ENCODE data around the gene MDH2.
"Not testable (repeated sequence)": the region's sequence is repeated elsewhere in the genome, so short reads cannot be mapped to it uniquely, and the experiment has no call there.

Gene MDH2

DNA sequence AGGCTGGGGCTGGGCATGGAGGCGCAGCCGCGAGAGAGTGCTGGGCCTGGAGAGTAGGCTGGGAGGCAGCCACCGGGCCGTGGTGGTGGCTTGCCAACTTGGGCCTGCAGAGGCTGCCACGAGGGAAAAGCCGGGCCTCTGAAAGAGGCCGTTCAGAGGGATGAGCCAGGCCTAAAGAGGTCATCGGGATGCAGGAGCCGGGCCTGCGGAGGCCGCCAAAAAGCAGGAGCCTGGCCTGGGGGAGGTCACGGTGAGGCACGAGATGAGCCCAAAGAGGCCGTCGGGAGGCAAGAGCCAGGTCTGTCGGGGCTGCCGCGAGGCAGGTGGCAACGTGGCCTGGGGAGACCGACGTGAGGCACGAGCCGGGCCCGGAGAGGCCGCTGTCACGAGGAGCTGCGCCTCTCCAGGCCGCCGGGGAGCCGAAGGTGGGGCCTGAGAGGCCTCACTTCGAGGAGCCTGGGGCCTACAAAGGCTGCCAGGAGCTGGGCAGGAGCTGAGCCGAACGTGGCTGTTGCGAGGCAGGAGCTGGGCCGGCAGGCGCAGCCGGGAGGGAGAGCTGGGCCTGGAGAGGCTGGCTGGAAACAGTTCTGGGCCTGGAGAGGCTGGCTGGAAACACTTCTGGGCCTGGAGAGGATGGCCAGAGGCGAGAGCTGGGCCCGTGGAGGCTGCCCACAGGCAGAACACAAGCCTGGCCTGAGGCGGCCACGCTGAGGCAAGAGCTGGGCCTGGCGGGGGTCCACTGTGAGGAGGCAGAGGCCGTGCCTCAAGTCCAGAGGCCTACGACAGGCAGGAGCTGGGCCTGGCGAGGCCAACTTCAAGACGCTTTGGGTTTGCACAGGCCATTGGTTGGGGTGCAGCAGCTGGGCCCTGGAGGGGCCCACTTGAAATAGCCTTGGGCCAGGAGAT is 24.6 kb downstream of the MDH2 start:
- DNase-seq (ENCODE audit: low read depth) = no peak

DNA sequence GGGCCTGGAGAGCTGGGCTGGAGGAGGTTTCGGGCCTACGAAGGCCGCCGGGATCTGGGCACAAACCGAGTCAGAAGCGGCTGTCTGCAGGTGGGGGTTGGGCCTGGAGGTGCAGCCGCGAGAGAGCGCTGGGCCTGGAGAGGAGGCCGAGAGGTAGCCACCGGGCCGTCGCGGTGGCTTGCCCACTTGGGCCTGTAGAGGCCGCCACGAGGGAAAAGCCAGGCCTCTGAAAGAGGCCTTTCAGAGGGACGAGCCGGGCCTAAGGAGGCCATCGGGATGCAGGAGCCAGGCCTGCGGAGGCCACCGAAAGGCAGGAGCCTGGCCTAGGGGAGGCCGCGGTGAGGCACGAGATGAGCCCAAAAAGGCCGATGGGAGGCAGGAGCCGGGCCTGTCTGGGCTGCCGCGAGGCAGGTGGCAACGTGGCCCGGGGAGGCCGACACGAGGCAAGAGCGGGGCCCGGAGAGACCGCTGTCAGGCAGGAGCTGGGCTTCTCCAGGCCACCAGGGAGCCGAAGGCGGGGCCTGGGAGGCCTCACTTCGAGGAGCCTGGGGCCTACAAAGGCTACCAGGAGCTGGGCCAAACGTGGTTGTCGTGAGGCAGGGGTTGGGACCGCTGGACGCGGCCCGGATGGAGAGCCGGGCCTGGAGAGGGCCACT is 25.6 kb downstream of the MDH2 start:
- no peak for DNase-seq (ENCODE audit: low read depth)

DNA sequence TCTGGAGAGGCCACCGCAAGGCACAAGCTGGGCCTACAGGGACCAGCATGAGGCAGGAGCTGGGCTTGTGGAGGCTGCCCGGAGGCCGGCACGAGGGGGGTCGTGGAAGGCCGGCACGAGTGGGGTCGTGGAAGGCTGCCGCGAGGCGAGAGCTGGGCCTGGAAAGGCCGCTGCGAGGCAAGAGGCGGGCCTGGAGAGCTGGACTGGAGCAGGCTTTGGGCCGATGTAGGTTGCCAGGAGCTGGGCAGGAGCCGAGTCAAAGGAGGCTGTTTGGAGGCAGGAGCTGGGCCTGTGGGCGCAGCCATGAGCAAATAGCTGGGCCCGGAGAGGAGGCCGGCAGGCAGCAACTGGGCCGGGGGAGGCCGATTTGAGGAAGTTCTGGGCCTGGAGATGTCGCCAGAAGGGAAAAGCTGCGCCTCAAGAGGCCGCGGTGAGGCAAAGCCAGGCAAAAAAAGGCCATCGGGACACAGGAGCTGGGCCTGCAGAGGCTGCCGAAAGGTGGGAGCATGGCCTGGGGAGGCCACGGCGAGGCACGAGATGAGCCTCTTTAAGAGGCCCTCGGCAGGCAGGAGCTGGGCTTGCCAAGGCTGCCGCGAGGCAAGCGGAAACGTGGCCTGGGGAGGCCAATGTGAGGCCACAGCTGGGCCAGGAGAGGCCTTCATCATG is 26.5 kb downstream of the MDH2 start:
- no peak for DNase-seq (ENCODE audit: low read depth)

DNA sequence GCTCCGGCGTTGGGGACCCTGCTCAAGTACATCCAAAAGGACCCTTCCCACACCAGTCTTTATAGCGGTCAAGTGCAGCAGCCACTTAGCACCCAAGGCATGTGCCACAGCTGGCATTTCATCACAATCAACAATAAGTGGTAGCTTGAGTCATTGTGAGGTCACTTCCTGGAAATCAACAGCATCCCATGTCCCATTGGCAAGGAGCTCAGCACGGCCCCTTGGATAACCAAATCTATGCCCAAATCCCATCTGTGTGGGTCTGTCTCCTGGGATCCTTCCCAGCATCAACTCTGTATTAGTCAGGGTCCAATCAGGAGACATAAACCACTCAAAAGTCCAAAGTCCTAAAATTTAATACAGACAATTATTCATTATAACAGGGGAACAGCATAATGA is 27.1 kb downstream of the MDH2 start:
- no peak for DNase-seq (ENCODE audit: low read depth)

DNA sequence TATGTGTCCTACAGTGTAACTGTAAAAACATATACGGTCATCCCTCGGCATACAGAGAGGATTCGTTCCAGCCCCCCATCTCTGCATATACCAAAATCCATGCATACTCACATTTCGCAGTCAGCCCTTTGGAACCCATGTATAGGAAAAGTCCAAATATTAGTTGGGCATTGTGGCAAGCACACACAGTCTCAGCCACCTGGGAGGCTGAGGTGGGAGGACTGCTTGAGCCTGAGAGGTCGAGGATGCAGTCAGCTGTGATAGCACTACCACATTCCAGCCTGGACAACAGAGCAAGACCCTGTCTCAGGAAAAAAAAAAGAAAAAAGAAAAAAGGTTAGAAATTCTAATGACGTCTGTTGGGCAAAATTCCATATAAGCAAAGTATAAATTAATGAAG is 29.1 kb downstream of the MDH2 start:
- DNase-seq (ENCODE audit: low read depth) = no peak

DNA sequence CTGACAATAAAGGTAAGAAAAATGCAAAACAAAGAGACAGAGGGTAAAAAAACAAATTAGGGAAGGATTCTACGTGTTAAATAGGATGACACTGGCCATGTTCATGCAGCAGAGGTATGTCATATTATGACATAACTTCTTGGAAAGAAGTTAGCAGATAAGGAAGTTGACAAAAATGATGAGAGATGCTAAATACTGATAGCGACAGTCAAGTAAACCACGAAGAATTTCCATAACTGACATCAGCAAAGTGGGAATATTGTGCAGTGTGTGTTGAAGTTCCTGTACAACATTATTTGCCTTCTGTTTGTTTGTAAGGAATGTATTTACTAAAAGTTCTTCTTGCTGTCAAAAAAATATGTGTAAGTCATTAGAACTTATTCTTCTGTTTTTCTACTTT is 29.5 kb downstream of the MDH2 start:
- no peak for DNase-seq (ENCODE audit: low read depth)

DNA sequence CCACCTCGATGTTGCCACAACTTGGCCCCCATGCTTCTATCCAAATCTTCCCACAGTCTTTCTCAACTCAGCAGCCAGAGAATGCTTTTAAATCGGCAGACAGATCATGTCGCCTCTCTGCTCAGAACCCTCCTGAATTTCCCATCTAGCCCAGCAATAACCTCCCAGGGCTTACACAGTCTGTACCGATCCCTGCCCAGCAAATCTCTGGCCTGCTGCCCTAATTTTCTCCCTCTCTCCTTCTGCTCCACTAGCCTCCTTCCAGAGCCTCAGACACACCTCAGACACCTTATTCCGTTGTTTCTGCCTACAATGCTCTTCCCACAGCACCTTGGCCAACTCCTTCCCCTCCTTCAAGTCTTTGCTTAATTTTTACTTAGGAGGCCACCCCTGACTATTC is 32.3 kb downstream of the MDH2 start:
- no peak for DNase-seq (ENCODE audit: low read depth)

DNA sequence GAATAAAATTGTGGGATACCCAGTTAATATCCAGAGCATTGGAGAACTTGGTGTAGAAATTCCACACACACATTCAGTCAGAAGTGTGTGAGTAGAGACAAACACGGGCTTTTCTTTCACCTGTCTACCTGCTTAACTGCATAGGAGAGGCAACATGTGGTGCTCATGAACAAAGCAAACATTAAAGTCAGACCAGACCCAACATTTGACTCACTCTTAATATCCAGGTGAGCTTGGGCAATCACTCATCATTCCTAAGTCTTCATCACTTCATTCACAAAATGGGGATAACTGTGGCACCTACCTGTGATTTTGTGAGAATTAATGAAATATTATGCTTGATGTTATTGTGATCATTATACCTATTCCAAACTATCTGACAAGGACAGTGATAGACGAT is 36.2 kb downstream of the MDH2 start:
- not testable (repeated sequence) for DNase-seq (ENCODE audit: low read depth)

DNA sequence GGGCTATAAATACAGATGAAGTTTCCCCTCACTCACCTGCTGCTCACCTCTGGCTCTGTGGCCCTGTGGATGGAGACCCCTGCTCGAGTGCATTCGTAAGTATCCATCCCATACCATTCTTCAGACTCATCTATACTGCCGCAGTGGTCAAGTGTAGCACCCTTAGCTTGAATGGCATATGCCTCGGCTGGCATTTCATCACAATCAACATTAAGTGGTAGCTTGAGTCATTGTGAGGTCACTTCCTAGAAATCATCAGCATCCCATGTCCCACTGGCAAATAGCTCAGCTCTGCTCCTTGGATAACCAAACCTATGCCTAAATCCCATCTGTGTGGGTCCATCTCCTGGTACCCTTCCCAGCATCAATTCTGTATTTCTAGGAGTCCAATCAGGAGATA is 38.2 kb downstream of the MDH2 start:
- no peak for DNase-seq (ENCODE audit: low read depth)

DNA sequence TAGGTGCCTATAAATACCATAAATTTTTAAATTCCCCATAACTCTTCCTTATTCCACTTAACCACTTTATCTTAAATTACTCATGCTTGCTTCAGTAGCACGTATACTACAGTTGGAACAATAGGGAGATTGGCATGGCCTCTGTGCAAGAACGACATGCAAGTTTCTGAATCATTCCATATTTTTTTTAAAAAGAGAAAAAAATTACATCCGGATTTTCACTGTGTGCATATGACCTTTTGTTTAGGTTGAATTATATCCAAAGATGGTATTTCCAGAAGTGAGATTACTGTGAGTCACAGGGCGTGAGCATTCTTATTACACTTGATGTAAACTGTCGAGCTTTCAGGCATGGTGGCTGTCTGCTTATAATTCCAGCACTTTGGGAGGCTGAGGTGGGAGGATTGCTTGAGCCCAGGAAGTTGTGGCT is 39.5 kb downstream of the MDH2 start:
- not testable (repeated sequence) for DNase-seq (ENCODE audit: low read depth)

DNA sequence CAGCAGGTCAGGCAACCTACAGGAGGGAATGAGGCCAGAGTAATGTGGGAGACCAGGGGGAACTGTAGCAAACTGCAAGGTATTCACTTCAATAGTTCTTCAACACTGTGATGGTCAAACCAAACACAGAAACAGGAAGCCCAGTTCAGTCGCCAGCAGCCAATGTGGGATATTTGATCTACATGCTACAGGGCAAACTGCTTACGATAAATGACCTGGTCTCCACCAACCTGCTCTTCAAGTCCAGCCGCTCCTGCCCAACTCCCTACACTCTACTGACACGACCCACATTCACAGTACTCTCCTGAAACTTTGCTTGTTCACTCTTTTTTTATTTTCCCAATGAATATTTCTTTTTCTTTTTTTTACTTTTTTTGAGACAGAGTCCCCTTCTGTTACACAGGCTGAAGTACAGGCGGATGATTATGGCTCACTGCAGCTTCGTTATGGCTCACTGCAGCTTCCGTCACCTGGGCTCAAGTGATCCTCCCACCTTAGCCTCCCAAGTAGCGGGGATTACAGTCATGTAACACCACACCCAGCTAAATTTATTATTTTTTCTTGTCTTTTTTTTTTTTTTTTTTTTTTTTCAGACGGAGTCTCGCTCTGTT is 42.1 kb downstream of the MDH2 start:
- no peak for DNase-seq (ENCODE audit: low read depth)

DNA sequence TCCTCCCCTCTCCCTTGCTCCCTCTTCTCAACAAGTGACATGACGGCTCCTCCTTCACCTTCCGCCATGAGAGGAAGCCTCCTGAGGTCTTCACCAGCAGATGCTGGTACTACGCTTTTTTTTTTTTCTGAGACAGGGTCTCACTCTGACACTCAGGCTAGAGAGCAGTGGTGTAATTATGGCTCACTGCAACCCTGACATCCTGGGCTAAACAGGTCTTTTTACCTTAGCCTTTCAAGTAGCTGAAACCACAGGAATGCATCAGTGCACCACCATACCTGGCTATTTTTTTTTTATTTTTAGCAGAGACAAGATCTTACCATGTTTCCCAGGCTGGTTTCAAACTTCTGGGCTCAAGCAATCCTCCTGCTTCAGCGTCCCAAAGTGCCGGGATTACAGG is 43.6 kb downstream of the MDH2 start:
- DNase-seq (ENCODE audit: low read depth) = no peak

DNA sequence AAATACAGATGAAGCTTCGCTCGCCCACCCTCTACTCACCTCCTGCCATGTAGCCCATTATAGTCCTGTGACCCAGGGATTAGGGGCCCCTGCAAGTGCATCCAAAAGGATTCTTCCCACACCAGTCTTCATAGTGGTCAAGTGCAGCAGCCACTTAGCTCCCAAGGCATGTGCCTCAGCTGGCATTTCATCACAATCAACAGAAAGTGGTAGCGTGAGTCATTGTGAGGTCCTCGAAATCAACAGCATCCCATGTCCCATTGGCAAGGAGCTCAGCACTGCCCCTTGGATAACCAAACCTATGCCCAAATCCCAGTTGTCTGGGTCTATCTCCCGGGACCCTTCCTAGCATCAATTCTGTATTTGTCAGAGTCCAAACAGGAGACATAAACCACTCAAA is 45.6 kb downstream of the MDH2 start:
- DNase-seq (ENCODE audit: low read depth) = not testable (repeated sequence)

DNA sequence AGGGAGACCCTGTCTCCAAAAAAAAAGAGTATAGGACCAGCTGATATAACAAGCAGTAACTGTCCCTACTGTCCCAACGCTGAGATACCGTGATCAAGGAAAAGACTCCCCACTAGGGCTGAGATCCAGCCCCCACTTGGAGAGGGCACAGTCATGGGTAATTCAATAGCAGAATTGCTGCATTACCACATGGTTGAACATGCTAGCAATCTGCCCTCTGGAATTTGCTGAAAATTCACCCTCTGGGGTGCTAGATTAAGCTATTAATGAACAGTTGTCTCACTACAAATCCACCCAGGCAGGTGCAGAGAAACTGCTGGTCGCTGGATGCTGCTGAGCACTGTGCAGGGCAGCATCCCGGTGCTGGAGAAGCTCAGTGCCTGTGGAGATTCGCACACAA is 46.4 kb downstream of the MDH2 start:
- not testable (repeated sequence) for DNase-seq (ENCODE audit: low read depth)

DNA sequence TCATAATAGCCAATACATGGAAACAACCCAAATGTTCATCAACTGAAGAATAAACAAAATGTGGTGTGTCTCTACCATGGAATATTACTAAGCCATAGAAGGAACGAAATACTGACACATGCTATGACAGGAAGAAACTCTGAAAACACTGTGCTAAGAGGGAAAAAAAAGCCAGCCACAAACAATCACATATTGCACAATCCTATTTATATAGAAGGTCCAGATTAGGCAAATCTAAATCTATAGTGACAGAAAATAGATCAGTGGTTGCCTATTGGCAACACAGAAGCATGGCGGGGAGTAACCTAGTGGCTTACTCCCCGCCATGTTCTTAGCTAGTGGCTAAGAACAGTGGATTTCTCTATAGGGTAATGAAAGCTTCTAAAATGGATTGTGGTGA is 48.0 kb downstream of the MDH2 start:
- no peak for DNase-seq (ENCODE audit: low read depth)

DNA sequence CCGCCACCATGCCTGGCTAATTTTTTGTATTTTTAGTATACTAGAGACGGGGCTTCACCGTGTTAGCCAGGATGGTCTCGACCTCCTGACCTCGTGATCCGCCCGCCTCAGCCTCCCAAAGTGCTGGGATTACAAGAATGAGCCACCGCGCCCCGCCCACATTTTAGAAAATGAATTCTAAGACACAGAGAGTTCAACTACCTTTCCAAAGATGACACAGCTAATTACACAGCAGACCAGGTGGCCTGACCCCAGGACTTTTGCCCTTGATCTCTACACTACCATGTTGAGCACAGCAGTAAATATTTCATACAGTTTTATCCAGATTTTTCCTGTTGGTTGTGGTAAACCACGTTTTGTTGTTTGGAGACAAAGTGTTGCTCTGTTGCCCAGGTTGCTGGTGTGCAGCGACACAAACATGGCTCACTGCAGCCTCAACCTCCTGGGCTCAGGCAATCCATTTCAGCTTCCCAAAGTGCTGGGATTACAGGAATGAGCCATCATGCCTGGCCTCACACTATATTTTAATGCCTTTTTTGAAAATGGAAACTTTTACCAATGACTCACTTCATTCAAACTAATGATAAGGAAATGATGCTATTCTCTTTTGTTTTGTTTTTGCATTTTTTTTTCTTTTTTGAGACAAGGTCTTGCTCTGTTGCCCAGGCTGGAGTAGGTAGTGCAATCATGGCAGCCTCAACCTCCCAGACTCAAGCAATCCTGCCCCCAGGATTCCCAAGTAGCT is 54.0 kb downstream of the MDH2 start:
- not testable (repeated sequence) for DNase-seq (ENCODE audit: low read depth)

DNA sequence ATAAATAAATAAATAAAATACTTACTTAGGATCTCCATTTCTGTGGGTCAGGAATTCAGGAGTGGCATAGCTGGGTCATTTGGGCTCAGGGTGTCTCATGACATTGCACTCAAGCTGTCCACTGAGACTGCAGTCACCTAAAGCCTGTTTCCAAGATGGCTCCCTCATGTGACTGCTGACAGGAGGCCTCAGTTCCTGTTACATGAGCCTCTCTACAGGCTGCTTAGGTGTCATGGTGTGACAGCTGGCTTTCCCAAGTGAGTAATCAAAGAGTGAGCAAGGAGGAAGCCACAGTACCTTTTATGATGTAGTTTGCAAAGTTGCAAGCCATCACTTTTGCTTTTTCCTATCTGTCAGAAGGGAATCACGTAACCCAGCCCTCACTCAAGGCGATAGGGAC is 55.9 kb downstream of the MDH2 start:
- DNase-seq (ENCODE audit: low read depth) = not testable (repeated sequence)

DNA sequence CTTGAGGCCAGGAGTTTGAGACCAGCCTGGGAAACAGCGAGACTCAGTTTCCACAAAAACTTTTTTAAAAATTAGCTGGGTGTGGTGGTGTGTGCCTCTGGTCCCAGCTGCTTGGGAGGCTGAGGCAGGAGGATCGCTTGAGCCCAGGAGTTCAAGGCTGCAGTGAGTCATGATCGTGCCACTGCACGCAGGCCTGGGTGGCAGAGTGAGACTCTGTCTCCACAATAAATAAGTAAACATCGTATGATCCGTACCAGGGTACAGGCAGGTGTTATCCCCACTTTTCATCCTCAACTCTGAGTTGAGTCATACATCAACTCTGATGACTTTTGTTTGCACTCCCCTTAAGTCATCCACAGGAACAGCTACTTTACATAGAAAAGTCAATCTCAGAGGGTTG is 58.2 kb downstream of the MDH2 start:
- DNase-seq (ENCODE audit: low read depth) = not testable (repeated sequence)

DNA sequence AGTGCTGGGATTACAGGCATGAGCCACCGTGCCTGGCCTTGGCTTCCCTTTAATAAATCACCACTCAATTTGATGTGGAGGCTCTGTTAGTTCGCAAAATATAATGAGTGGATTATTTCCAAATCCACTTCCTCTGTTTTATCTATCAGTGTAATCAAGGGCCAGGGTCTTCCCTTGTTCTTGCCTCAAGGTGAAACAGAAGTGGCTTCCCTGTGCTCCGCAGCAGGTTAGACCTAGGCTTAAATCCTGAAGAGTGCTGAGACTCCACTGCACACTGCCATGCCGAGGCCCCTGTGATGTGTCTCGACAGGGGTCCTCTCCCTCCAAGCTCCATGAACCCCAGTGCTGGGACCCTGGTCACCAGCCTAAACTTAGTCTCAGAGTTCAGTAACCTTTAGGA is 59.0 kb downstream of the MDH2 start:
- no peak for DNase-seq (ENCODE audit: low read depth)

DNA sequence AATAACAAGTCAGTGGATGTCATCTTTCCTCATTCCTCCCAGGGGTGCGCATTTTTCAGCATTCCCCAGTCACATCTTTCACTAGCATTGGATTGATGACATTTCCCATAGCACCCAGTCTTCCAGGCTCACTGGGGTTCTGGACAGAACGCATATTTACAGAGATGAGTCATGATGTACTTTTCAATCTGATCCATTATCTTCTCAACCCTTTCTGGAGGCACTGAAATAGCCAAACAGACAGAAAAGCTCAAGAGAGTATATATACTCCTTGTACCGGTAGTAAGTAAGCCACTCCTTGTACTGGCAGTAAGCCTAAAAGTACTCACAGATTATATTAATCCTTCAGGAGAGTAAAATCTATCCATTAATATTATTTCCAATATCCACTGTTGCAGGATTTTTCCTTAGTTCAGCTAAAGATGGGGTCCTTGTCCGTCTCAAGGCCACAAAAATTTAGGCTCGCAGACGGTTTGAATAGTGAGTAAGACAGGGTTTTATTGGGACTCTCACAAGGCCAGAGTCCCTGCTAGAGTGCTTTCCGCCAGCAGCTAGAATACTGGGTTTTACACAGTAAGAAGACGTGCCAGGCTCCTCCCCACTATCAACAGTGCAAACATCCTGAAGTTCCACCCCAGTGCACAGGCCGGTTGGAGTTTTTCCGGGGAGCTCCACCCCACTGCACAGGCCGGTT is 60.8 kb downstream of the MDH2 start:
- no peak for DNase-seq (ENCODE audit: low read depth)

DNA sequence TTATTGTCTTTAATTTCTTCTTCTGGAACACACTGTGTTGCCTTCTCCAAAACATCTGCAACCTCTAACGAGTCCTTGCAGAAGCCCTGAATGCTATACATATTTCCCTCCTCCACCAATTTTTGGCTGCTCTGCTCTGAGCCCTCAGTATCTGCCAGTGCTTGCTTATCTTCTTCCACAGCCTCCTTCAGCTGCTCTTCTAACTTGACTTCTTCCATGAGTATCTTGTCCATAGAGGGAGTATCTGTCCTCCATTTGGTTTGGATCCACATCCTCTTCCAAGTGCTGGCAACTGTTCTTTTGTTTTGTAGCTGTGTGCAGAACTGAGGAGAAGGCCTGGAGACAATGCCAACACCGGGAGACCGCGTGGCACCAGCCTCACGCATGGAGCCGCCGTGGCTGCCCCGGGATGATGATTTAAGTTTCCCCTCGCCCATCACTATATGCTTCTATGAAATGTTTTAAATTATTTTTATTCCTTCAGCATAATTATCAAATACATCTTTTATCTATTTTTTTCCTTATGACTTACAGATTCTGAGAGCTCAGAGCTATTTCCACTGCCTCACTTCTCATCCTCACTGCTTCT is 65.2 kb downstream of the MDH2 start:
- DNase-seq (ENCODE audit: low read depth) = not testable (repeated sequence)

All from activated T-cell treated with anti-CD3 and anti-CD28 coated beads for 24 hours (primary cell).